Mucosa of descending colon (tissue), 3 donors: ENCODE data around the gene SLIT3. TPM values are rescaled to one million over a fixed set of nuclear protein-coding genes. Genes with fewer than 3 reads are reported as not detected.
A peak's percentile ranks its signal among the peaks of the same experiment; 100 is the strongest.

ENCODE experiments used
- ATAC-seq: fragments of 200-7000 bp; cut with Tn5 transposase; one replicate; pipeline ENCODE4 v1.9.1; 2020; ENCODE audit warnings: mild to moderate bottlenecking, moderate library complexity
- DNase-seq, 3 donors: peaks; one replicate each; pipeline ENCODE4 v3.0.0-alpha.2; 2020
- H3K36me3 ChIP-seq: fragments of 200-600 bp; one replicate; pipeline ENCODE4 v1.8.0; 2021; ENCODE audit warnings: low read depth, mild to moderate bottlenecking
- H3K4me1 ChIP-seq: fragments of 200-600 bp; one replicate; pipeline ENCODE4 v1.8.0; 2021; ENCODE audit warnings: low read depth, mild to moderate bottlenecking
- H3K4me3 ChIP-seq: fragments of 200-600 bp; one replicate; pipeline ENCODE4 v1.8.0; 2021; ENCODE audit warnings: mild to moderate bottlenecking
- H3K9me3 ChIP-seq: fragments of 200-600 bp; one replicate; pipeline ENCODE4 v1.8.0; 2021; ENCODE audit warnings: mild to moderate bottlenecking
- intact Hi-C, 2 donors: fragments of 100-400 bp; cut with DNase I in 1 of 2; cut with micrococcal nuclease in 1 of 2; formaldehyde crosslinking; loops; one replicate each; pipeline versions ENCODE4 v1.11.0 to v1.11.1; 2022; cut with DNase I, micrococcal nuclease
- total RNA-seq, 3 donors: library from RNA; stranded (reverse); fragmentation: NEBNext Ultra II Directional in 2 of 3; extraction: Animal tissue kit (Norgen Biotek cat#: 25700) in 2 of 3; gene quantifications; one replicate each; pipeline versions ENCODE4 v1.2.1 to v1.2.4, GENCODE V29; 2021 to 2023
- TF ChIP-seq, protein P1 (sequence below): fragments of 200-600 bp; IDR thresholded peaks from one replicate; pipeline ENCODE4 v1.8.0; 2022; ENCODE audit warnings: antibody characterized with exemption, mild to moderate bottlenecking
- donor health status: DM: no; HTN: no; CAD: no; lungs with moderate emphysema.
- donor health status: DM: no; HTN: no; CAD: no.
- donor health status: DM: no; HTN: yes; CAD: no.

The SLIT3 gene
- total RNA-seq, 3 donors from 2014 or later = 4.2 to 25.5 (median 16.1) TPM

DNA sequence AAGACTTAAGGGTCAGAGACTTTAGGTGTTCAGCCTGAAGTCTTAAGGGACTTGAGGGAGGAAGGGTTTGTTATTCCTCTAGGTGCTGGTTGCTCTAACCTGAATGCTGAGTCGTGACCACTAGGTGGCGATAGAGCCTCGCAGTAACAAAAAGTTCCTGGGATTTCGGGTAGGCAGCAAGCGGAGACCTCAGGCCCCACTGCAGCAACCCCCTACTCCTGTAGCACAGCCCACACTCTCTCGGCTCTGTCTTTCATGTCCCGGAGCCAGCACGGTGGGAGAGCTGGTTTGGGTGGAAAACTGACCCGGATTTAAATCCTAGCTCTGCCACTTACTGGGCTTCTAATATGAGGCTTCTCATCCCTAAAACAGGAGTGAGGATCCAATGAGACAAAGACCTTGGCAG is 621.4 kb downstream of the SLIT3 start:
- intact Hi-C loops = loop anchor here in 1 of 2 donors (10.0 kb wide), 2 partner anchors 625 to 905 kb away; partner anchors contain the start of genes SLIT3 and SPDL1
- peak; percentile 63 for ATAC-seq
- no peaks in the 10 kb centered on the region for H3K36me3 ChIP-seq
- peak in 2 of 3 donors; percentile 73 to 91 for DNase-seq
- H3K4me1 ChIP-seq = no peaks in the 10 kb centered on the region
- TF ChIP-seq, protein P1, sequence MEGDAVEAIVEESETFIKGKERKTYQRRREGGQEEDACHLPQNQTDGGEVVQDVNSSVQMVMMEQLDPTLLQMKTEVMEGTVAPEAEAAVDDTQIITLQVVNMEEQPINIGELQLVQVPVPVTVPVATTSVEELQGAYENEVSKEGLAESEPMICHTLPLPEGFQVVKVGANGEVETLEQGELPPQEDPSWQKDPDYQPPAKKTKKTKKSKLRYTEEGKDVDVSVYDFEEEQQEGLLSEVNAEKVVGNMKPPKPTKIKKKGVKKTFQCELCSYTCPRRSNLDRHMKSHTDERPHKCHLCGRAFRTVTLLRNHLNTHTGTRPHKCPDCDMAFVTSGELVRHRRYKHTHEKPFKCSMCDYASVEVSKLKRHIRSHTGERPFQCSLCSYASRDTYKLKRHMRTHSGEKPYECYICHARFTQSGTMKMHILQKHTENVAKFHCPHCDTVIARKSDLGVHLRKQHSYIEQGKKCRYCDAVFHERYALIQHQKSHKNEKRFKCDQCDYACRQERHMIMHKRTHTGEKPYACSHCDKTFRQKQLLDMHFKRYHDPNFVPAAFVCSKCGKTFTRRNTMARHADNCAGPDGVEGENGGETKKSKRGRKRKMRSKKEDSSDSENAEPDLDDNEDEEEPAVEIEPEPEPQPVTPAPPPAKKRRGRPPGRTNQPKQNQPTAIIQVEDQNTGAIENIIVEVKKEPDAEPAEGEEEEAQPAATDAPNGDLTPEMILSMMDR = peak; percentile 82
- H3K4me3 ChIP-seq = no peak overlapping the region
- H3K9me3 ChIP-seq = no peaks in the 10 kb centered on the region

DNA sequence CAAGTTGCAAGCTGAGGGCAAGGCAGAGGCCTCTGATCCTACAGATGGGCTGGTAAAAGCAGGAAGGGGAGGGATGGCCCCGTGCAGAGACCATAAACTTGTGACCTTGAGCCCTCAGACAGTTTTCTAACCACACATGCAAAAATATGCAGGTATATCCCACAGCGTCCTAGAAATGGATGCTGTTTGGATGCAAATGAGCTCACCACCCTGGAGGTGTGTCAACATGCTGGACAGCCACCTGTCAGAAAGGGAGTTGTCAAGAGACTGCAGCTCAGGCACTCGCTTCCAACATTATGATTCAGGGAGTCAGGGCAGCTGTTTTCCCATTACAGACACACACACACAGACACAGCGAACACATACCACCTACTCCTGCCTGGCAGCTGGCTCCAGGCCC is 624.4 kb downstream of the SLIT3 start:
- no peaks in the 10 kb centered on the region for H3K4me1 ChIP-seq
- TF ChIP-seq, protein P1 = no peak
- no peak overlapping the region for H3K4me3 ChIP-seq
- ATAC-seq (peak; percentile 81), DNase-seq (no peak)
- no peaks in the 10 kb centered on the region for H3K9me3 ChIP-seq
- intact Hi-C loops = loop anchor here in 1 of 2 donors (10.0 kb wide), 2 partner anchors 628 to 908 kb away; partner anchors contain the start of genes SLIT3 and SPDL1
- H3K36me3 ChIP-seq = no peaks in the 10 kb centered on the region

GRCh38 chr5:168675883-168676408 is 625.0 kb downstream of the SLIT3 start:
- intact Hi-C loops = loop anchor here in 1 of 2 donors (10.0 kb wide), 2 partner anchors 629 to 909 kb away; partner anchors contain the start of genes SLIT3 and SPDL1
- H3K9me3 ChIP-seq = no peaks in the 10 kb centered on the region
- no peak for DNase-seq
- no peak for ATAC-seq
- no peak overlapping the region for H3K4me3 ChIP-seq
- H3K36me3 ChIP-seq = no peaks in the 10 kb centered on the region
- TF ChIP-seq, protein P1 = no peak
- H3K4me1 ChIP-seq = no peaks in the 10 kb centered on the region

DNA sequence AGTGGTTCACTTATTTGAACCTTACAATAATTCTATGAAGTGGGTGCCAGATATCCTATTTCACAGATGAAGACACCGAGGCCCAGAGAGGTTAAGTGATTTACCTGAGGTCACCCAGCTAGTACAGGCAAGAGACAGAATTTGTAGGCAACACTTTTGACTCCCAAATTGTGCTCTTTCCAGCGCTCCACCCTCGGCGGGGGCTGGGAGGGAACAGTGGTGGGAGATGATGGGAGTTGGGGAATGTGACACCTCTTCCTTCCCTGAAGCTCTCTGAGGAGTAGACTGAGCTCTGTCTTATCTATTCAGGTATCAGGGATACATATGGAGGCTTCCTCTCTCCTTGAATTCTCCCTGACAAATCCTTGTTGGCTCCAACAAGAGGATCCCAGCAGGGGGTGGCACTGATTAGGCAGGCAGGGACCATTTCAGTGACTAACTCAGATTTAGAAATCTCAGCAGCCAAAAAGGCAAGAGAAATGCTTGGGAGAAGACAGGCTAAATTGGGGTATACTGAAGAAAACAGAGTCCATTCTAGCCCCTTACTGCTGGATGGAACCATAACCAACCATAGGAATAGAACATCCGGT is 626.0 kb downstream of the SLIT3 start:
- H3K9me3 ChIP-seq = no peaks in the 10 kb centered on the region
- no peaks in the 10 kb centered on the region for H3K36me3 ChIP-seq
- intact Hi-C loops = loop anchor here in 1 of 2 donors (10.0 kb wide), 2 partner anchors 630 to 910 kb away; partner anchors contain the start of genes SLIT3 and SPDL1
- DNase-seq (no peak), ATAC-seq (no peak)
- TF ChIP-seq, protein P1 = no peak
- H3K4me3 ChIP-seq = no peak overlapping the region
- H3K4me1 ChIP-seq = no peaks in the 10 kb centered on the region

GRCh38 chr5:168672888-168673287 is 628.1 kb downstream of the SLIT3 start:
- Histone ChIP-seq H3K4me3 (no peak overlapping the region), H3K9me3 (no peaks in the 10 kb centered on the region), H3K36me3 (no peaks in the 10 kb centered on the region), H3K4me1 (peaks cover under 1% of the 10 kb centered on the region)
- intact Hi-C loops = loop anchor here in 1 of 2 donors (10.0 kb wide), 2 partner anchors 632 to 912 kb away; partner anchors contain the start of genes SLIT3 and SPDL1
- no peak for ATAC-seq
- no peak for DNase-seq
- TF ChIP-seq, protein P1 = no peak
